CD4-positive, alpha-beta memory T cell (primary cell): ENCODE measurements around the gene EDNRB. TPM values are rescaled to one million over a fixed set of nuclear protein-coding genes. Genes with fewer than 3 reads are reported as not detected.
"Not testable (repeated sequence)": the region's sequence is repeated elsewhere in the genome, so short reads cannot be mapped to it uniquely, and the experiment has no call there.

Experiments used
- CTCF ChIA-PET: fragments of 350-600 bp; sonication (Branson Sonifier 250); formaldehyde crosslinking; loops from one replicate; lab custom pipeline; 2021; ENCODE audit warnings: inconsistent platforms; ENCODE audit not compliant: partially characterized antibody; lab: Charles Lee
- POLR2A ChIA-PET: fragments of 350-600 bp; sonication (Branson Sonifier 250); formaldehyde crosslinking; loops from one replicate; lab custom pipeline; 2021; ENCODE audit not compliant: partially characterized antibody; lab: Charles Lee
- DNase-seq, 5 donors: peaks; one replicate each; pipeline versions ENCODE4 v3.0.0 to v3.0.0-alpha.2; 2020 to 2022; ENCODE audit warnings: mixed read lengths in 1 of 5
- H3K27ac ChIP-seq: one replicate; pipeline ENCODE4 v1.7.0; 2013; ENCODE audit warnings: low read depth, low read length
- H3K27me3 ChIP-seq: 2 replicates; pipeline ENCODE4 v1.7.0; 2013; ENCODE audit warnings: mild to moderate bottlenecking, low read length, moderate library complexity; ENCODE audit not compliant: insufficient read depth
- H3K36me3 ChIP-seq: 2 replicates; pipeline ENCODE4 v1.7.0; 2013; ENCODE audit warnings: mild to moderate bottlenecking, low read length, moderate library complexity; ENCODE audit not compliant: insufficient read depth
- H3K4me1 ChIP-seq: 2 replicates; pipeline ENCODE4 v1.7.0; 2013; ENCODE audit warnings: mild to moderate bottlenecking, low read length, moderate library complexity; ENCODE audit not compliant: insufficient read depth
- H3K4me3 ChIP-seq, 2 donors: one replicate each; pipeline ENCODE4 v1.7.0; 2013; ENCODE audit warnings: low read length in 2 of 2, mild to moderate bottlenecking in 1 of 2
- H3K9me3 ChIP-seq, 2 donors: one replicate each; pipeline ENCODE4 v1.7.0; 2013; ENCODE audit warnings: low read length in 2 of 2, control low read depth in 1 of 2; ENCODE audit not compliant: control insufficient read depth in 1 of 2
- H3K27ac Mint-ChIP-seq, 7 donors: one replicate each; pipeline ENCODE4 v1.8.0; 2020 to 2021; ENCODE audit warnings: mixed read lengths in 7 of 7, mild to moderate bottlenecking in 6 of 7, inconsistent platforms in 3 of 7, moderate library complexity in 3 of 7
- H3K27me3 Mint-ChIP-seq, 2 donors: one replicate each; pipeline ENCODE4 v1.8.0; 2020 to 2021; ENCODE audit warnings: mixed read lengths in 2 of 2
- H3K36me3 Mint-ChIP-seq, 2 donors: one replicate each; pipeline ENCODE4 v1.8.0; 2020 to 2021; ENCODE audit warnings: mixed read lengths in 2 of 2, inconsistent platforms in 1 of 2, mild to moderate bottlenecking in 1 of 2
- H3K4me1 Mint-ChIP-seq, 4 donors: one replicate each; pipeline ENCODE4 v1.8.0; 2020 to 2021; ENCODE audit warnings: mixed read lengths in 4 of 4, mild to moderate bottlenecking in 1 of 4
- H3K4me3 Mint-ChIP-seq, 8 donors: one replicate each; pipeline ENCODE4 v1.8.0; 2020 to 2021; ENCODE audit warnings: mixed read lengths in 8 of 8, mild to moderate bottlenecking in 7 of 8, moderate library complexity in 6 of 8, inconsistent platforms in 3 of 8
- H3K9me3 Mint-ChIP-seq, 8 donors: one replicate each; pipeline ENCODE4 v1.8.0; 2020 to 2021; ENCODE audit warnings: mixed read lengths in 8 of 8, mild to moderate bottlenecking in 5 of 8, inconsistent platforms in 3 of 8, moderate library complexity in 1 of 8
- intact Hi-C: fragments of 100-400 bp; cut with micrococcal nuclease; formaldehyde crosslinking; loops from one replicate; pipeline ENCODE4 v1.15.1; 2023
- polyA plus RNA-seq, 2 donors: library from polyadenylated mRNA; unstranded; fragments of 300-500 nt; fragmentation: Illumina TruSeq; gene quantifications; one replicate each; pipeline ENCODE4 v1.2.3, GENCODE V29; 2021
- total RNA-seq, 2 experiments: library from RNA; stranded (reverse); gene quantifications; one replicate each; pipeline ENCODE4 v1.2.3, GENCODE V29; 2021

The EDNRB gene
- total RNA-seq (not detected), polyA plus RNA-seq (not detected)

DNA sequence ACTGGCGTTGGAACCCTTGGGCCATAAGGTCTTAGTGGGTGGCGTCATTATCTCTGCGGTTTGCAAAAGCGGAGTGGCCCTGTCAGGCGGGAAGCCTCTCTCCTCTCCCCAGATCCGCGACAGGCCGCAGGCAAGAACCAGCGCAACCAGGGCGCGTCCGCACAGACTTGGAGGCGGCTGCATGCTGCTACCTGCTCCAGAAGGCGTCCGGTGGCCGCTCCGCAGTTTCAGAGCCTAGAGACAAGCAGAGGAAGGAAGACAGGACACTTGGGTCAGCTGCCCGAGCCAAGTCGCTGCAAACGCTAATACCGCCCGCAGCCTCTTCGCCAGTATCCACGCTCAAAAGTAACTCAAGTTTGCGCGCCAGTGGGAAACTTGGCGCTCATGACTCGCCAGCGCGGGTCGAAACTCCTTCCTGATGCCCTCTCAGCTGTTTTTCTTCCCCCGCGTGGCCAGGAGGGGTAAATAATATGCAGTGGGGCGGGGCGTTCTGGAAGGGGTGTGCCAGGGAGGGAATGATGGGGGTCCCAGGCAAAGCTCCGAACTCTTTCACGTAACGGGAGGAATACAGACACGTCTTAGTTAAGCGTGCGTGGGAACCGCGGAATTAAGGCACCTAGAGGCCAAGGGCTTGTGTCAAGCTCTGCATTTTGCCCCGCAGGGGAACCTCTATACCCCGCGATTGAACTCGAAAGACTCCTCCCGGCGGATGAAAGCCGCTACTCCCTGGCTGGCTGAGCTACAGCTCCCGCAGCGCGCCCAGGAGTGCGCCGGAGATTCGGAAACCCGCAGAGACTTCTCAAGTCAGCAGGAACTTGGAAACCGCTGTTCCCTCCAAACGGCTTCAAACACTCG is at the start of gene EDNRB:
TSS of gene EDNRB (minus strand) at position 441 of the 855 bp plus-strand sequence. CDS start at position 183, 258 bp downstream.
- ChIA-PET CTCF (no interaction called here), POLR2A (no interaction called here)
- Mint-ChIP-seq H3K9me3 (peaks cover 0 to 2% (median 0%) of the 10 kb centered on the region in 8 donors), H3K27ac (peak within 1 kb of the TSS in 1 of 7 donors; percentile 11), H3K4me3 (peak within 1 kb of the TSS in 3 of 8 donors; percentile 10 to 30 (median 24)), H3K4me1 (peaks cover 0 to 5% (median 3%) of the 10 kb centered on the region in 4 donors), H3K36me3 (no peaks in the 10 kb centered on the region), H3K27me3 (peaks cover 10 to 33% of the 10 kb centered on the region in 2 donors)
- no peak within 1 kb of the TSS for H3K27ac ChIP-seq
- H3K9me3 ChIP-seq = no peaks in the 10 kb centered on the region
- peaks cover 13% of the 10 kb centered on the region for H3K4me1 ChIP-seq
- DNase-seq = no peak
- H3K27me3 ChIP-seq = peaks cover 10% of the 10 kb centered on the region
- H3K4me3 ChIP-seq = no peak within 1 kb of the TSS
- intact Hi-C loops = no loop called here
- H3K36me3 ChIP-seq = no peaks in the 10 kb centered on the region

DNA sequence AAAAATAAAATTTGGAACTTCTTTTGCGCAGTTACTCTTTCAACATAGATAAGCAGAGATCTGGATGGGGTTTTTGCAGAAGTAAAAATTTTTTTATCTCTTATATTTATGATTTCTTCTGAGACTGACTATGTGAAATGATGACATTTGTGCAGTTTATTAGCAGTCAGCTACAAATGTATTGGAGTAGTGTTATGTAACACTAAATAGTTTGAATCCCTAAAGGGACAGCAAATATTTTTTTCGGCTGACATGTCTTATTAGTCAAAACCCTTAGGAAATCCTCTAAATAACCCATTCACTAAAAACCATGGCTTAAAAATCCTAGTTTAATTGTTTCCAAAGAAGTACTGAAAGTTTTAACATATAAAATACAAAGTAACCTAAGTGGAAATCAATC is 48.0 kb upstream of the EDNRB start:
- H3K4me1 ChIP-seq = no peaks in the 10 kb centered on the region

DNA sequence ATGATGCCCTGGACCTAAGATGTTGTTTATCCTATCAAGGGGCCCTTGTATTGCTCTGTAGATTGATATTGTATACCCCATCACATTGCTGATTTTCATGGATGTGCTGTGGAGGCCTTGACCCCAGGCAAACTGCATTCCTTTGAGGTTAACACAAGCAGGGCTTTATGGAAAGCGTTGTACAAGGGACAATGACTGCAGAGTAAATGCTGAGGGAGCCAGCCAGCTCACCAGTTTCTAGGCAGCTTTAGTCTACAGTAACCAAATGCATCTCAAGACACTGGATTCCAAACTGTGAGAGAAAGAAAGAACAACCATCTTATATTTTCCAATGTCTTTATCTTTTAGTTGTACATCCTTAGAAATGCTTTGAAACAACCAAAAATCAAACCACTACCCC is 34.1 kb upstream of the EDNRB start:
- CTCF ChIA-PET = no interaction called here
- no peaks in the 10 kb centered on the region for H3K4me1 Mint-ChIP-seq
- no peaks in the 10 kb centered on the region for H3K27me3 ChIP-seq

More for the DNA sequence above, 48.0 kb upstream of the EDNRB start:
- H3K27ac Mint-ChIP-seq = no peak overlapping the region
- no peaks in the 10 kb centered on the region for H3K27me3 ChIP-seq
- H3K27ac ChIP-seq = no peak overlapping the region
- H3K9me3 Mint-ChIP-seq = peaks cover 0 to 3% (median under 1%) of the 10 kb centered on the region in 8 donors
- H3K9me3 ChIP-seq = no peaks in the 10 kb centered on the region
- intact Hi-C loops = no loop called here
- peaks cover 1 to 3% of the 10 kb centered on the region in 2 donors for H3K27me3 Mint-ChIP-seq
- H3K4me3 ChIP-seq = no peak overlapping the region
- no peaks in the 10 kb centered on the region for H3K36me3 ChIP-seq
- DNase-seq = no peak
- ChIA-PET CTCF (no interaction called here), POLR2A (no interaction called here)
- no peaks in the 10 kb centered on the region for H3K4me1 Mint-ChIP-seq
- H3K36me3 Mint-ChIP-seq = peaks cover 0 to 2% of the 10 kb centered on the region in 2 donors
- H3K4me3 Mint-ChIP-seq = no peak overlapping the region

DNA sequence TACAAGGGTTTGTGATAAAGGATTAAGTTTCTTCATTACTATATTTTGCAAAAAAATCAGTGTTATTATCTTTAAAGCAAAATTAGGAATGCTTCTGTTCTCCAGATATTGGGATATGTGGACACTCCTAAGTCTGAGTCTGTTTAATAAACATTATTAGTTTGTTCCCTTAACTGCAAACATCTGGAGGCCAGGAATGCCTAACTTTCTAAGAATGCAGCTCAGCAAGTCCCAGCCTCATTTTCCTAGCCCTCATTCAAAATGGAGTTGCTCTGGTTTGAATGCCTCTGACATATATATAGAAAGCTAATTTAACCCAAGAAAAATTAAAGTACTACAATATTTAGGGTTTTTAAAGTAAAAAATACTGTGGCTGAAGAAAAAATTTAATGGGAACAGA is 33.6 kb upstream of the EDNRB start:
- no peak overlapping the region for H3K4me3 ChIP-seq
- POLR2A ChIA-PET = no interaction called here
- H3K27ac ChIP-seq = no peak overlapping the region
- H3K9me3 Mint-ChIP-seq = peaks cover 0 to 1% (median 0%) of the 10 kb centered on the region in 8 donors
- no peaks in the 10 kb centered on the region for H3K9me3 ChIP-seq
- peaks cover 0 to 1% of the 10 kb centered on the region in 2 donors for H3K27me3 Mint-ChIP-seq
- intact Hi-C loops = no loop called here
- H3K27ac Mint-ChIP-seq = no peak overlapping the region
- no peak for DNase-seq
- no peak overlapping the region for H3K4me3 Mint-ChIP-seq
- no peaks in the 10 kb centered on the region for H3K4me1 Mint-ChIP-seq
- H3K36me3 Mint-ChIP-seq = no peaks in the 10 kb centered on the region
- no peaks in the 10 kb centered on the region for H3K36me3 ChIP-seq
- no peaks in the 10 kb centered on the region for H3K27me3 ChIP-seq
- no peaks in the 10 kb centered on the region for H3K4me1 ChIP-seq
- CTCF ChIA-PET = no interaction called here

More for the DNA sequence above, 34.1 kb upstream of the EDNRB start:
- POLR2A ChIA-PET = no interaction called here
- no peaks in the 10 kb centered on the region for H3K36me3 Mint-ChIP-seq
- no peaks in the 10 kb centered on the region for H3K4me1 ChIP-seq
- no peak overlapping the region for H3K27ac Mint-ChIP-seq
- H3K9me3 Mint-ChIP-seq = peaks cover 0 to 1% (median 0%) of the 10 kb centered on the region in 8 donors
- no peak overlapping the region for H3K4me3 ChIP-seq
- no peaks in the 10 kb centered on the region for H3K36me3 ChIP-seq
- H3K27ac ChIP-seq = no peak overlapping the region
- peaks cover 1 to 2% of the 10 kb centered on the region in 2 donors for H3K27me3 Mint-ChIP-seq
- no peak for DNase-seq
- no peaks in the 10 kb centered on the region for H3K9me3 ChIP-seq
- intact Hi-C loops = no loop called here
- no peak overlapping the region for H3K4me3 Mint-ChIP-seq

DNA sequence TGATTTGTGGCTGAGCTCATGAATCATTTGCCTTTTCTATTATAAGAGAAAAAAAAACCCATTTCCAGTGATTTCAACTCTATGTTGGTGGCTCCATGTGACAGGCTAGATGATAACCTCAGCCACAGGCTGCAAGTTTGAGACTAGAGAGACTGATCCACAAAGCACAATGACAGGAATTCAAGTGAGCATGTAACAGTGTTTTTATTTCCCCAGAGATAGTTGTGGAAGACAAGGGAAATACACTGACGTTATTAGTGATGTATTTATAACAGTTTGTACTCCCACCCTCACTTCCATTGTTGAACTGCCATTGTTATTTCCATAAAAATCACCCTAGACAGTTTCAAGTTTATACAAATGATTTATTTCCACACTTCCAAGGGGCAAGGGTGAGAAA is 27.9 kb upstream of the EDNRB start:
- H3K36me3 Mint-ChIP-seq = no peaks in the 10 kb centered on the region
- Histone ChIP-seq H3K36me3 (no peaks in the 10 kb centered on the region), H3K4me3 (no peak overlapping the region), H3K9me3 (no peaks in the 10 kb centered on the region), H3K27me3 (no peaks in the 10 kb centered on the region), H3K4me1 (no peaks in the 10 kb centered on the region), H3K27ac (no peak overlapping the region)
- intact Hi-C loops = no loop called here
- no peak overlapping the region for H3K27ac Mint-ChIP-seq
- ChIA-PET POLR2A (no interaction called here), CTCF (no interaction called here)
- H3K9me3 Mint-ChIP-seq = no peaks in the 10 kb centered on the region
- no peaks in the 10 kb centered on the region for H3K27me3 Mint-ChIP-seq
- H3K4me1 Mint-ChIP-seq = no peaks in the 10 kb centered on the region
- DNase-seq = no peak
- H3K4me3 Mint-ChIP-seq = no peak overlapping the region

DNA sequence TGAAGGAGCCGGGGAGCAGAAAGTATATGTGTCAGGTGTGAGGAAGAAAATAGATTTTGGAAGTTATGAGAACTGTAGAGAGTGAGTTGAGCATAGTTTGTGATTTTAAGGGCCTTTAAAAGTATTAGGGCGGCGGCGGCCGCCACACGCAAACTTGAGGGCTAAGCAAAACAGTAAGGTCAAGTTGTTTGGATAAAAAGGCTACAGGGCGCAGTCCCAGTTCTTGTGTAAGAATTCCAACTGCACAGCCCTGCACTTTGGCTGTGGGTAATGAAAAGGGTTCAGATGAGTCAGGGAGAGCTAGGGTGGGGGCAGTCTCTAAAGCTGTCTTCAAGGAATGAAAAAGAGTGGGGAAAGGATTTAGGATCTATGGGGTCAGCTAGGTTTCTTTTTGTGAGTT is 16.4 kb upstream of the EDNRB start:
- H3K27ac Mint-ChIP-seq, intact Hi-C loops, POLR2A ChIA-PET, H3K27me3 ChIP-seq, H3K36me3 ChIP-seq, DNase-seq, H3K36me3 Mint-ChIP-seq, H3K27me3 Mint-ChIP-seq, H3K4me3 ChIP-seq, H3K4me1 Mint-ChIP-seq, H3K27ac ChIP-seq, H3K9me3 Mint-ChIP-seq, H3K4me3 Mint-ChIP-seq, H3K9me3 ChIP-seq, H3K4me1 ChIP-seq, CTCF ChIA-PET: not testable (repeated sequence)

DNA sequence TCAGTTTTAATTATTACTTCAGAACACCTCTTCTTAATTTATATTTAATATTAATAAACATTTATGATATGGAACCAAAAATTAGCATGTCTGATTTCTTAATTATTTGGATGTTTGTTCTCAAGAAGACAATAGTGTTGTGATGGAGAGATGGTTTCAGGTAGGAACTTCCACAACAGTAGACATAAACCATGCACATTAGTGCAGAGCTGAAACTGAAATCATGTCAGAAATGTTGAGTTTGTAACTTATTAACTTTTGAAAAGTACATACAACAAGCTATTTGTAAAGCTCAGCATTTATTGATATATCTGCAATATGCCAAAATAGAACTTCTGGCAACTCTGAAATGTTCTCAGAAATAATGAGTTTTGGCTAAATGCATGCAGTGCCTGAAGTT is 11.8 kb upstream of the EDNRB start:
- ChIA-PET POLR2A (no interaction called here), CTCF (no interaction called here)
- Mint-ChIP-seq H3K4me1 (no peaks in the 10 kb centered on the region), H3K27me3 (peaks cover 8% of the 10 kb centered on the region in 2 donors), H3K4me3 (no peak overlapping the region), H3K36me3 (no peaks in the 10 kb centered on the region), H3K27ac (no peak overlapping the region), H3K9me3 (no peaks in the 10 kb centered on the region)
- Histone ChIP-seq H3K9me3 (no peaks in the 10 kb centered on the region), H3K36me3 (no peaks in the 10 kb centered on the region), H3K4me3 (no peak overlapping the region), H3K27me3 (no peaks in the 10 kb centered on the region), H3K4me1 (no peaks in the 10 kb centered on the region), H3K27ac (no peak overlapping the region)
- intact Hi-C loops = no loop called here
- DNase-seq = no peak
